NCI-H2227 treated with DMSO at 0.1 percent for 48 hours (cell line): Measurements from ENCODE around the gene CLIP4.

ENCODE experiments used
- DNase-seq: peaks from one replicate; lab custom pipeline; 2025; lab: John Stamatoyannopoulos, UW

The CLIP4 gene

DNA sequence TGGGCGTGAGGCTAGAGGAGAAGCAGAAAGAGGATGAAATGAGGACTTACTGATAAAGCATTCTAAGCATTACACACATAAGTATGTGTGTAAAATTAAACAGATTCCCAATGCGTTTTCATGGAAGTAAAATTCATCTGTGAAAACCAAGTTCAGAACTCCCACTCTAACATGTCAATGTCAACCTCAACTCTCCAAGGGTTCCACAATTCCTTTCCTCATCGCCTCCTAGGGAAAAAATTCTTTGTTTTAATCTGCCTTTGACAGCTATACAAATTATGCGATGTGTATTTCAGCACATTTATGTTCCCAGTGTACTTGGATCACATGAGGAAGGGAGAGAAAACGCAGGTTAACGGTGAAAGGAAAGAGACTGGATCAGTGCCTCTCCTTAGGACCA lies 76.6 kb downstream of the CLIP4 start:
- DNase-seq, result no peak

DNA sequence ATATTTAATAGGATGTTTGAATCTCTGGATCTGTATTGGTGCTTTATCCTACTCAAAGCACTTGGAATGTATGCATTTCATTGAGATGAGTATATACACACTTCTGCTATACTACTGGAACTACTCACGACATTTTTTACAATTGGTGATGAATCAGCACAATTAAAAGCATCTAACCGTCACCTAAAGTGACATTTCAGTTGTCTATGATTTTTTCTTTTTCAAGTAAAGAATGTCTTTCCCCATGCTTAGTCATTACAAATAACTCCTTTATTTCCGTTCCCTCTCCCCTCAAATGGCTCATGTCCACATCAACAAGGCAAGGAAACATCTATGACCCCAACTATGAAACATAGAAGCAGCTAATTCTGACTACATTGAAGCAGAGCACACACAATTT lies 77.3 kb downstream of the CLIP4 start:
- no peak for DNase-seq

DNA sequence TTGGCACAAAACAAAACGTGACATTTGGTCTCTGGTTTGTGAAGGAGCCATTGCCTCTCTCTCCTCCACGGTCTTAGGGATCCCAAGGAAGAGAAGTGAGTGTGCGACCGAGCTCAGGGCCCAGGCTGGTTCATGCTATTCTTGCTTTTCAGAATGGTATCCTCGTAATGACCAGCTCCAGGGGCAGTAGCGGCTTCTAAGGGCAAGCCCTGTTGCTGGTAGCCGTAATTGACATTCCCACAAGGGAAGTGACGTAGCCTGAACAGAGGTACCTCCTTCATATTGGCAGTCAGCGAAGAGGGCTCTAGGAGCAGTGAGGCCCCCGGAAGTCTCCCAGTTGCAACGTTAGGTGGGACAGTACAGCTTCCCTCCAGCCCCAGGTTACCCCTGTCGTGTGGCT lies 77.9 kb downstream of the CLIP4 start:
- no peak for DNase-seq

DNA sequence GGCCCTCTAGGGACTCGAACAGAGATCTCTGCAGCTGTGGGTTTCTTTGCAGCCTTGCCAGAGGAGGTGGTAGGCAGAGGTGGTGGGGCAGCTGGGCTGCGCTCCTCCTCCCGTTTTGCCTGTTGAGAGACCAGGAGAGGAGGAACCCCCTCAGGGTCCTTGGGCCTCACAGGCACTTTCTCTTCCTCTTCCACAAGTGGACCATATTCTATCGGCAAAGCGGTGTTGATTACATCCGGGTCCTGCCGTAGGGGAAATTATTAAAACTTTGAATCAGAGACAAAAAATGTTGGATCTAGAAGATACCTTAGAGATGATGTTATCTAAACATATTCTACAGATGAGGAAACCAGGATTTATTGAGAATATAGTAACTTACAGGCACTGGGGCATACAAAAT lies 78.5 kb downstream of the CLIP4 start:
- no peak for DNase-seq

DNA sequence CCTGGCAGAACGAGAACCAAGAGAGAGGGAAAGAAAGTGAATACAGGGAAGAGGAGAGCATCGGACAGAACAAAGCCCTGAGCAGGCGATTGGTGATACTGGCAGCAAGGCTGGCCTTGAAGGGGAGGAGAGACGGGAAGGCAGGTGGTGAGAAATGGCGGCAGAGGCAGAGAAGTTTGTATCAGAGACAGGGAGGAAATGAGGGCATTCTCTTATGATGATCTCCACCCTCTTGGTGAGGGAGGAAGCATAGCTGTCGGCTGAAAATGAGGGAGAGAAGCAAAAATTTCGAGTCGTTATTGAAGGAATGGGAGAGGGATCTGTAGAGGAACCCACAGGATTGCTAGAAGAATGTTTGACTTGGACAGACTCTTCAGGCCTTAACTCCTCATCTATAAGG lies 80.6 kb downstream of the CLIP4 start:
- DNase-seq, result no peak

DNA sequence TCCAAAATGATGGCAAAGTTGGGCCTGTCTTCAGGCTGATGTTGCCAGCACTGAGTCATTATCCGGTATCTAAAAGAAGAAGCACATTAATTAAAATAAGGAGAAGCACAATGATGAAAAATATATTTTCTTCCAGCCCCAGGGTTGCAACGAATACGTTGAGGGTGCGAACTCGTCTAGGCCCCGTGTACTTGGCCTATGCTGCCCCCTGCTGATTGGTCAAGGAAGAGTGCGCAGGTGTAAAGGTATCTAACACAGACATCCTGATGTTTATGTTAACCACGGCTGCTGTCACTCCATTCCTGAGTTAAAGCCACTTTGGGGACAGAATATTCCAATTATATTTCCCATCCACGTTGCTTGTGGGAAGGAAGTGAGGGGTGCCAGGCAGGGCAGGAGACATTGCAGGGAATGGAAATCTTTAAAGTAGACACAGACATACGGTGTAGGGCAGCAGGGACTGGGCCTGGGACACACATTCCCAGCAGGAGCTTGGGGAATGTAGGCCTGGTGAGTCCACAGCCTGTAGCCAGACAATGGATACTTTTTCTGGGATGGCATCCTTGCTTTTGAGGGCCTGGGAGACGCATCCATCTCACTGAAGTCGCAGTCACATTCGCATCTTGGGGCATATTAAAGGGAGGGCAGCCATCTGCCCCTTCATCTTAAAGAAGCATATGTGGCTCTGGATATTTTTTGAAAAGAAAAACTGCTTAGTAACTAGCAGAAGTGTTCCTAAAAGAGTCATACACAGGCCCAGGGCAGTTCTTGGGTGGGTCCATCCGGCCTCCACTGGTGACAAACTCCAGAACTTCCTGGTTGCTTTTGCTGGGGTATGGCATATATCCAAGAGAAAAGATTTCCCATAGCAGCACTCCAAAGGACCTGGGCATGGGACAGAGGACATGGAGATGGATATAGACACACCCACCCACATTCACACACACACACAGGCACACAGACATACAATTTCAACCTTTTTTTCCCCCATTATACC lies 81.9 kb downstream of the CLIP4 start:
- DNase-seq, result peak; percentile 83

DNA sequence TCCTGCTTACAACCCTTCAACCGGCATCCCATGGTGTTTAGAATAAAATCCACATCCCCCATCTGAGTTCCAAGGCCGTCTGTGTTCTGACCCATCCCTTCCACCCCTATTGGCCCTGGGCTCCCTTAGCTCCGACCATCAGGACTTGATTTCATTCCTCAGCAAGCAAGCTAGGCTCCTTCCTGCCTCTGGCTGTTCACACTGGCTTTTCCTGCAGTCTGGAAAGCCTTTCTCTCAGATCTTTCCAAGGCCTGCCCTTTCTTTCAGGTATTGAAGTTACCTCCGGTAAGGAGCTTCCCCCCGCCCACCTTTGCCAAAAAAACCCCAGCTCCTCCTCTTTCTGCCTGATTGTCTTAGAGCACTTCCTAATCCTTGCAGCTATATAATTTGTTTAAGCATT lies 86.8 kb downstream of the CLIP4 start:
- DNase-seq, result no peak

DNA sequence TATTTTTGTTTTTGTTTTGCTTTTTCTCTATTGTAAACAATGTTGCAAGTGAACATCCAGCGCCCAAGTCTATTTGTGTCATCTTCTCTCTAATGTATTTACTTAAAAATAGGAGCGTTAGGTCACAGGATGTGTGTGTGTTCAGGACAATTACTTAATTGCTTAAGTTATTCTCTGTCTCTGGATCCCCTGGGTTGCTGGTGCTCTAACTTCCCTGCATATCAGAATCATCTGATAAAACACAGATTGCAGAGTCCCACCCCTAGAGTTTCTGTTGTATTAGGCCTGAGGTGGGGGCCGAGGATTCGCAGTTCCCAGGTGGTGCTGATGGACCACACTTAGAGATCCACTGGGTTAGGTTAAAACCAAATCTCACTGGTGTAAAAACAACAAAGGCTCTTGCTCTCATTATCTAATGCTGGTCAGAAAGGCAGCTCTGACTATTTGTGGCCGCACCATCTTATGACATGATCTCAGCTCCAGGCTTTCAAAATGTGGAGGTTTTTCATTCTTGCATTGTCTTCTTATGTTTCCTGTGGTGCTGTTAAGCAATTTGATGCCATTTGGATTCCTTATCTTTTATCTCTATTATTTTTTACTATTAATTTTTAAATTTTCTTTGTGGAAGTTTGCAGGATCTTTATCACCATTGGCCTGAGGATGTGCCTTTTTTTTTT lies 87.7 kb downstream of the CLIP4 start:
- no peak for DNase-seq

DNA sequence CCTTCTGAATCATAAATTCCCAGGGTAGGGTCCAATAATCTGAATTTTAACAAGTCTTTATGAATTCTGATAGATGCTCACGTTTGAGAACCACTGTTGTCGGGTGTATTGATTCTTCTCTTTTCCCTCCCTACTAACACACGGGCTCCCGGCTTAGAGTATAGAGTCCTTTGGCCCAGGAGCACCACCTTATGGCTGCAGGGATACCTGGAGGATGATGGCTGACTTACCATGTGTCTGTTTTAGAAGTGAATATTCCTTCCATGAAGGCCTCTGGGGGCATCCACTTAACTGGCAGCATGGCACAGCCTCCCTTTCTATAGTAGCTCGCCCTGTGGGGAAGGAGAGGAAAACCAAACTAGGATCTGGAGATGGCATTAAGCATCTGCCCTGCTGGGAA lies 91.7 kb downstream of the CLIP4 start:
- no peak for DNase-seq

DNA sequence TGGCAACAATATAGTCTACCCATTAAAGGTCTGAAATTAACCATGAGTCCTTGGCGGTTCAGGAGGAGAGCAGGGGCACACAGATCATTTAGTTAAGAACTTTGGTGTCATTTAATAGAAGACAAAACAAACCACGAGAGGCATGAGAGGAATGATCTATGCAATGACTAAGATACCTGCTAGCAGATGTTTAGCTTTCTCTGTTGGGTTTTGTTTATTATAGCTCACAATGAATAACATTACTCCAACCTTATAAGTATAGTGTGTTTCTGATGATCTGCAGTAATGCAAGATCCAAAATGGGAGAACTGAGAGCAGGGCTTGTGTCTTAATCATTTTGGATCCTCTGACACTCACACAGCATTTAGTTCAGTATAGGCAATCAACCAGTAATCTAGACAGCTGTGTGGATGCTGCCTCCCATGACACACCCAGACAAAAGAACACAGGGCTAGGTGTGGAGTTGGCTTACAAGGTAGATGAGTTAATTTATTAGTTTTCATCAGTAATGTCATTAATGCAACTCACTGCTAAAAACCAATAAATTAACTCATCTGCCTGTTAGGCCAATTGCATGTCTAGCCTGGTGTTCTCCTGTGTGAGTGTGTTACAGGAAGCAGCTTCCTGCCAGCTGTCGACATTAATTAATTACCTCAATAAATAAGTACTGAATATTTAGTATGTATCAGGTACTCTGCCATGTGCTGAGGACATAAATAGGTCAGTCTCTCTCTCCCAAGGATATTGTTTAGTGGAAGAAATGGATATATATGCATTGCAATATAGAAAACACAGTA lies 92.3 kb downstream of the CLIP4 start:
- no peak for DNase-seq

DNA sequence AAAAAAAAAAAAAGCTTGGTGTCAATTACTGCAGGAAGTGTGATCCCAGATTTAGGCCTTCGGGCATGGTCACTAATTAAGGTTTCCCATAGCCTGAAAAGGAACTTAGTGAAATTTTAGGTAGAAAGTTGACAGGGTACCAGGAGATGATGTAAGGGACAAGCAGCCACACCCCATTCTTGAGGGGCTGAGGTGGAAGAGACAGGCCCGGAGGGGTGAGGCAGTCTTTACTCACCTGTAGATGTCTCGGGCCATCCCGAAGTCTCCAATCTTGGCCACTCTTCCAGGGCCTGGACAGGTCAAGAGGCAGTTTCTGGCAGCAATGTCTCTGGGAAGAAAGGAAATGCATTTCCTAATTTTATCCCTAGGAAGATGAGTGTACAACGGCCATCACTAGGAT lies 94.3 kb downstream of the CLIP4 start:
- no peak for DNase-seq

DNA sequence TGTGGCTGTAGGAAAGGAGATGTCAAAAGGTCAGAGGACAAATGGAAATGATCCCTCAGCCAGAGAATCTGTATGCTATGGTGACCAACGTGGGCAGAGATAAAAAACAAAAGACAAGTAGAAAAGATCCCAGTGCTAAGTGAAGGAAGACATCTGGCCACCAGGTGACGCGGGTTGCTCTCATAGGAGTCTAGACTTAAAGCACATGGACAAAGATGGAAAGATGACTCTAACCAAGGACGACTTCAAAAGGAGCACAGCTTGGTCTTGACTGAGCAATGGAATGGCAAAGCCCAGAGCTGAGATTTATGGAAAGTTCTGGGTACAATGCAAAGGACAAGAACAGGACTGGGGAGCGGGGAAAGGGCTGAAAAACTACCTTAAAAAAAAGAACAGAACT lies 96.8 kb downstream of the CLIP4 start:
- peak; percentile 24 for DNase-seq

DNA sequence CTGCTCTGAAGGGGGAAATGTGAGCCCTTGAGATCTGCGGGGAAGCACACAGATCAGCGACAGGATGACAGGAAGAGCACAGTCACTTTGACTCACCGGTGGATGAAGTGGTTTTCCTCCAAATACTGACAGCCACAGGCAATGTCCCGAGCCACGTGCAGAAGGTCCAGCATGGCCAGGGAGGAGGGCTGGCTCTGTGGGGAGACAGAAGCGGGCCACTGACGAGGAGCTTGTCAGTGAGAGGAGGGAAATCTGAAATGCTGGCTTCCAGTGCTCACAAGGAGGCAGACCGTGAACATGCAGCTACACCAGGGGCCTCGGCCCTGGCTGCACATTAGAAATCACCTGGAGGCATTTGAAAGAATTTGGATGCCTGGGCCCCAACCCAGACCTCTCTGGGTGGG lies 98.7 kb downstream of the CLIP4 start:
- DNase-seq, result no peak

DNA sequence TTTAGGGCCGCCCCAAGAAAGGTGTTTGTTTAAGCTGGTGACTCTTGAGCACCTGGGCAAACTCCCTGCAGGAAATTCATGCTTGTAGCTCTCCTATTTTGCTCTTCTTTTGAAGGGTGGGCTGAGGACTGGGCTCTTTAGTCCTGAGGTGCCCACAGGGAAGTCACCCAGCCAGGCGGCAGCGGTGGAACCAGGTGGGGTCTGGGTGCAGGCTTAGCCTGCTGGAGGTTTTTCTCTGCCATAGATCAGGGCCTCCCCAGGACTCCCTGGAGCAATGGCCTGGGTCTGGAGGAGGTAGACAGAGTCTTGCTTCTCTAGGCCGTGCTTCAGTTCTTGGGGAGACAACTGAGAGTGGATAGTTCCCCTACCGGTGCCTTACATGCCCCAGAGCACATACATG lies 99.9 kb downstream of the CLIP4 start:
- no peak for DNase-seq

DNA sequence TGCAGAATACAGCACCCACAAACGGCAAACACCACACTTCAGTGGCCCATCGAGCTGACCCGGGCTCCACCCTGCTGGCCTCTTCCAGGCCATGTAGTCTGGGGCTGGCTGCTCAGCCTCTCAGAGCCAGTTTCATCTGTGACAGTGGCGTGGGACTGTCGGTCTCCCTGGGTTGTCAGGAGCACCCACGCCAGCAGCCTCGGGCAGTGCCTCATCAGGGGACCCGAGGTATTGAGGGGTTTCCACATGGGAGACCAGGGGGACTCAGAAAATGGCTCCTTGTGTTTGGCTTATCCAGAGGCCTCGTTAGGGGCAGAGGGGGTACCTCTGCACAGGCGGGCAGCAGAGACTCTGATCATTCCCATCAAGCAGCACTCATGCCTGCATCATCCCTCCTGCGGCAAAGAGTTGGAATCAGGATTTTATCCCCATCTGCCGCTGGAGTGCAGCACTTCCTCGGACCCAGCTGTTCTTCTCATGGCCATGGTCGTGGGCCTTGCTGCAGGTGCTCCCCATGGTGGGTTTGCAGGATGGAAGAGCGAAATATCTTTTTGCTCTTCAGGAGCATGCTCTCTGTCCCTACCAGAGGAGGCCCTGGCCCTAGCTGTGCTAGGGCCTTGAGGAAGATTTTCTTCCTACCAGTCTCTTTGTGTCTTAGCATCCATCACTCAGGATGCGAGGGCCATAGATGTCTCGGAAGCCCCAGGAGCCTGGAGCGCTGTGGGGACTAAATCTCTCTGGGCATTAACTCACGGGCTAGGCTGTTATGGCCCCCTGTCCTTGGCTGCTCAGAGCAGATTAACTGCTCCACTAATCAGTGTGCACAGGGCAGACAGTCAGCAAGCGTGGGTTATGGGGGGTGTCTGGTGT lies 100.8 kb downstream of the CLIP4 start:
- no peak for DNase-seq

DNA sequence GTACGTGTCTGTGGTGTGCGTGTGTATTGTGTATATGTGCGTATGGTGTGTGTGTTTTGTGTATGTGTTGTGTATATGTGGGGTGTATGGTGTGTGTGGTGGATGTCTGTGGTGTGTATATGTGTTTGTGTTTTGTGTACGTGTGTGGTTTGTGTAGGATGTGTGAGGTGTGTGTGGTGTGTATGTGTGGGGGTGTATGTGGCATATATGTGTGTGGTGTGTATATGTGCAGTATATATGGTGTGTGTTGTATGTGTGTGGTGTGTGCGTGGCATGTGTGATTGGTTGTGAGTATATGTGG lies 101.3 kb downstream of the CLIP4 start:
- DNase-seq, result no peak

DNA sequence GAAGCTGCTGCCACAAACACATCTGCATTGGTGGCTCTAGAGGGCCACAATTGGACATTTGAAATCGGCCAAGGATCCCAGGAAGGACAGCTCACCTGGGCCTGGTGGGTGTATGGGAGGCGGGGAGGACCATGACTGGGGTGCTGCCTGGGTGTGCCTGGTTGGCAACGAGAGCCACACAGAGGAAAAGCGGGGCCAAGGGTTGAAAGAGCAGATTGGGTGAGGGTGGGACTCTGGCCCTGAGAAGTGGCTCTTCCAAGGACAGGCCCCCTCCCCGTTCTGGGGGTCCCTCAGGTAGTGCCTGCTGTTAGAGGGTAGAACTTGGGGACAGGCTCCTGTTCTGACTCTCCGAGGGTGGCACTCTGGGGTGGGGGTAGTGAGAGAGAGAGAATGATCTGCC lies 102.9 kb downstream of the CLIP4 start:
- no peak for DNase-seq

DNA sequence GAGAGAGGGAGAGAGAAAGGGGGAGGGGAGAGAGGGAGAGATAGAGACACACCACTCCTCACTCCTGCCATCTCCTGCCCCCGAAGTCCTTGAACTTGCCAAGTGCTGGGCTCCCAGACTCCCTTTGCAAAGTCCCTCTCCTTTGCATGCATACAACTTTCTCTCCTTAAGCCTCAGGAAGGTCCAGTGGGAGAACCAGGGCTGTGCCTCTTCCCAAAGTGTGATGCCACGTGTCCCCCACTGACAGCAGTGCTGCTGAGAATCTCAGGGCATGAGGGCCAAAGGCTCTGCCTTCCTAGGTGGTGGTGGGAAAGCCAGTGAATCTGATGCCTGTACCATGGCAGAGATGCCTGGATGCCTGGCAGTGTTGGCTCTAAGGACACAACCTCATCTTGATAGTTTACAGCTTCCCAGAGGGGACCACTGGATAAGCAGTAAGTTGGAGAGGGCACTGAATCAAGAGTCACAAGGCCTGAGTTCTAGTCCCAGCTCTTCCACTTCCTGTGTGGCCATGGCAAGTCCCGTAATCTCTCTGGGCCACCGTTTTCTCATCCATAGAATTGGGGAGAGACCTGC lies 103.4 kb downstream of the CLIP4 start:
- DNase-seq, result no peak

DNA sequence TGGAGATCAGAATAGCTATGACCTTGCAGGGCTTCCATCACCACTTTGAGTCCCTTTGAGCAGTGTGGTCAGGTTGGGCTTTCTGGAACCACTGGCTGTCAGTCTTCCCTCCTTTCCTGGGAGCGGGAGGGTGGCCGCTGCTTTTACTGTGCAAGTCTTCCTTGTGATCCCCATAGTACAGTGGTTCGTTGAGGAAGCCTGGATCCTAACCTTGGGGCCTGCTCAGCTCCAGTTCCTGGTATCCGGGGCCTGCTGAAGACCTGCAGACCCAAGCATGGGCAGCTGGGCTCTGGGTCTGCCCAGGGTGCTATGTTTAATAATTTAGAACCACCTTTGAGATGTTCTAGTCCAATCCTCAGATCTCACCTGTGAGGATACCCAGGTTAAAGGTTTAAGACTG lies 104.2 kb downstream of the CLIP4 start:
- no peak for DNase-seq

DNA sequence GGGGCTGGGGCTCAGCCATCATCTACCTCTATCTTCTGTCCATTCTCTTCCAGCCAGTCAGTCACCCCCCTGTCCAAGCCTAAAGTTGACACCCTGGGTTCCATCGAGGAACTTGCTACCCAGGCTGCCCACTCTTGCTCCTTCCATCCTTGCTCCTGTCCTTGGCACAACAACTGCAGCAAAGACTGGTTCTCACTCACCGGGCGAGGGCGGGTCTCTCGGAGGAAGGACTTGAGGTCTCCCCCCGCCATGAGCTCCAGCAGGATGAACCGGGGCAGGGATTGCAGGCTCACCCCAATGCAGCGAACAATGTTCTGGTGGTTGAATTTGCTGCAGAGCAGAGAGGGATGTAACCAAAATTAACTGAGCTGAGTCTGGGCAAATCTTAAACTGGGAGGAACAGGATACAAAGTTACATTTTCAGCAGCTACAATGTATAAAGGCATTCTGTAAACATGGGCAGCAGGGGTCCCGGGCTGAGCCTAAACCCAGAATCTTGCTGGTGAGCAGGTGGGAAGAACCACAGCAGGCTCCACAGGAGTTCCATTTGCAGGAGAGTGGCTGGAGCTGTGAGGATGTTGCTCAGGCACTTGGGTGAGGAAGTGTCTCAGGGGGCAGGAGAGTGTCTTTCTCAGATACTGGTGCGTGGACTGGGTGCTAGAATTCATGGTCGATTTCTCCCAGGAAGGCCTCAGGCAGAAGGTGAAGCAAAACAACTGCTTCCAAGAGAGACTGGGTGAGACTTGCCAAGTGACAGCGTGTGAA lies 105.5 kb downstream of the CLIP4 start:
- no peak for DNase-seq
